NCI-H69 (cell line): Measurements from ENCODE around the gene SARNP.
A peak's percentile ranks its signal among the peaks of the same experiment; 100 is the strongest.

Source experiments
- DNase-seq: peaks from one replicate; lab custom pipeline; 2025; lab: John Stamatoyannopoulos, UW

Gene SARNP

DNA sequence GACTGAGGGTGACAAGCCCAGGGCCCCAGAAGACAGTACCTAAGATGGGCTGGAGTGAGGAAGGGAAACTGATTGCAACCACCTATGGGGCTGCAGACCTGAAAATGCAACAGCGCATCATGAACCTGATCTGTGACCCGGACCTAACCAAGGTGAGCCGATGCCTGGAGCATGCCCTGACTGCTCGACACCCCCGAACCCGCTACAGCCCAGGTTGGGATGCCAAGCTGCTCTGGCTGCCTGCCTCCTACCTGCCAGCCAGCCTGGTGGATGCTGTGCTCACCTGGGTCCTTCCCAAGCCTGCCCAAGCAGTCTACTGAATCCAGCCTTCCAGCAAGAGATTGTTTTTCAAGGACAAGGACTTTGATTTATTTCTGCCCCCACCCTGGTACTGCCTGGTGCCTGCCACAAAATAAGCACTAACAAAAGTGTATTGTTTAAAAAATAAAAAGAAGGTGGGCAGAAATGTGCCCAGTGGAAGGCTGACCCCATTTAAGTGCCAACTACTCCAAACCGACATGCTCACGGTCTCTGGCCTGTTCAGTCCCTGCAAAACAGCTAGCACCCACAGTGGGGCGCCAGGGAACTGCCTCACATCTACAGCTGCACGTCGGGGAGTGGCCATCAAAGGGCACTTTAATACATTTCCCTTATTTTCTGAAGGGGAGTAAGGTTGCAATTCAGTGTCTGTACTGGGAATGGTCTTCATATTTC, 93.1 kb downstream of the SARNP start:
- DNase-seq = peak; percentile 60

DNA sequence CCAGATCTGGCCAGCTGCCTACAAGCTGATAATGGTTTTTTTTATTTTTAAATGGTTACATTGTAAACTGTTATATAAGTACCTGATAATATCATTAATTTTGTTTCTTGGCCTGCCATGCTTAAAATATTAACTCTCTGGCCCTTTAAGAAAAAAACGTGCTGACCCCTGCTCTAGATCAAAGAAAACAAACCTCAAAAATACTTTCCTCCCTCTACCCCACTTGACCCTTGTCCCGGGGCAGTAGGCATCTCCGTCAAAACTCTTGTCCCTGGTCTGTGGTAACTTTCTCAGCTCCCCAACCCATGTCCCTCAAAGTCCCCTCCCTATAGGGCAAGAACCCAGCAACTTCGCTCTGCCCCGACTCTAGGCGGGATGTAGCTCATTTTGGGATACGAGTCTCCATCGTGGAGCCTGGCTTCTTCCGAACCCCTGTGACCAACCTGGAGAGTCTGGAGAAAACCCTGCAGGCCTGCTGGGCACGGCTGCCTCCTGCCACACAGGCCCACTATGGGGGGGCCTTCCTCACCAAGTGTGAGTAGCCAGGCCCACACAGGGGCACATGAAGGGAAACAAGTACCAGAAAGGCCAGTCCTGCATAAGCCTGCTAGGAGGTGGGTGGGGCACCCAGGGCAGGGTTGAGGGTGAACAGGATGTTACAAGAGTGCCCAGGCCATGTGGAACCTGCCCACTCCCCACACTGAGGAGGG, 93.9 kb downstream of the SARNP start:
- DNase-seq = no peak

DNA sequence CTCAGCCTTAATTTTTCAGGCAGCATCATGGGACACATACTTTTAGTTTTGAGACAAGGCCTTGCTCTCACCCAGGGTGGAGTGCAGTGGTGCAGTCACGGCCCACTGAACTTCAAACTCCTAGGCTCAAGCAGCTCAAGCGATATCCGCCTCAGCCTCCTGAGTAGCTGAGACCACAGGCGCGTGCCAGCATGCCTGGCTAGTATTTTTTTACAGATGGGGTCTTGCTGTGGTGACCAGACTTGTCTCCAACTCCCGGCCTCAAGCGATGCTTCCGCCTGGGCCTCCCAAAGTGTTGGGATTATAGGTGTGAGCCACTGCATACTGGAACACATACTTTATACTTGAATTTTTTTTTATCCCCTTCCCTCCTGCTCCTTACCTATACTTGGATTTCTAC, 94.6 kb downstream of the SARNP start:
- no peak for DNase-seq

DNA sequence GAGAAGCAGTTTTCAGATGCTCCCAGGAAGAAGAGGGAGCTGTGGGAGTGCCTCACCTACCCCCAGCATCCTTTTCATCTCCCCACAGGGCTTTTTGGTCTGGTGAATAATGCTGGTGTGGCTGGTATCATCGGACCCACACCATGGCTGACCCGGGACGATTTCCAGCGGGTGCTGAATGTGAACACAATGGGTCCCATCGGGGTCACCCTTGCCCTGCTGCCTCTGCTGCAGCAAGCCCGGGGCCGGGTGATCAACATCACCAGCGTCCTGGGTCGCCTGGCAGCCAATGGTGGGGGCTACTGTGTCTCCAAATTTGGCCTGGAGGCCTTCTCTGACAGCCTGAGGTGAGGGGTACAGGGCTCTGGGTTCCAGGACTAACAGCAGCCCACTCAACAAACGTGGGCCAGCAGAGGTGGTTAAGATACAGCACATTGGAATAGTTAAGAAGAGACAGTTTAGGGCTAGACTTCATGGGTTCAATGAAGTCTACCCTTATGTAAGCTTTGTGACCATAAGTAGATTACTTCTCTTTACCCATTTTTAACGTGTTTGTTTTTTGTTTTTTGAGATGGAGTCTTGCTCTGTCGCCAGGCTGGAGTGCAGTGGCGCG, 95.8 kb downstream of the SARNP start:
- no peak for DNase-seq

DNA sequence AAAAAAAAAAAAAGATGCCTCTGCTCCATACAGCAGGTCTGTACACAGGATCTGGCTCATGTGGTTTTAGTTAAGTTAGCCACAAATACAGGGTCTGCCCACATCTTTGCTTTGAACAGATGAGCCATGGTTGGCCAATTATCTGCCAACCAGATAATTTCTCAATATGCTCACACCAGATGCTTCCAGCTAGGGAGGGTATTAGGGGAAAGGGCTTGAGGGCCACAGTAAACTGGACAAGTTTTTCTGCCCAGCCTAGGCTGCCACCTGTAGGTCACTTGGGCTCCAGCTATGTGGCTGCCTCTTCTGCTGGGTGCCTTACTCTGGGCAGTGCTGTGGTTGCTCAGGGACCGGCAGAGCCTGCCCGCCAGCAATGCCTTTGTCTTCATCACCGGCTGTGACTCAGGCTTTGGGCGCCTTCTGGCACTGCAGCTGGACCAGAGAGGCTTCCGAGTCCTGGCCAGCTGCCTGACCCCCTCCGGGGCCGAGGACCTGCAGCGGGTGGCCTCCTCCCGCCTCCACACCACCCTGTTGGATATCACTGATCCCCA, 96.6 kb downstream of the SARNP start:
- peak; percentile 80 for DNase-seq

DNA sequence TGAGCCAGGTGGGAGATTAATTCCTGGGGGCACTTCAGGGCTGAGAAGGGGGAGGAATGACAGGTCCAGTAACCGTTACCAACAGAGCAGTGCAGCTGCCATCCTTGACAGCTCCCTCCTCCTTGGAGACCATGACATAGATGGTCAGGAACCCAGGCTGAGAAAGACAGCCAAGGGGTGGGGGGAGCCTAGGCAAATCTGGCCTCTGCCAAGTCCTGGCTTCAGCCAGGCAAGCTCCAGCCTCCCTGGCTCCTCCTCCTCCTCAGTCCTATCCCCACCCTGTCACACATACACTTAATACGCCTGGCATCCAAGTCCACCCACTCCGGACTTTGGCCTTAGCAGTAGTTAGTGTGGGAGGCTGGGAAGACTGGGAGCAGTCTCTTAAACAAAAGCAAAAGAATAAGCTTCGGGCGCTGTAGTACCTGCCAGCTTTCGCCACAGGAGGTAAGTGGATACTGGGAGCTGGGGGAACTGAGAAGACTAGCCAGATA, 97.4 kb downstream of the SARNP start, which contains the start of gene RDH5:
TSS of gene RDH5 (plus strand) at position 323 of the 494 bp plus-strand sequence. CDS start 792 bp downstream, outside the sequence.
- DNase-seq = no peak

DNA sequence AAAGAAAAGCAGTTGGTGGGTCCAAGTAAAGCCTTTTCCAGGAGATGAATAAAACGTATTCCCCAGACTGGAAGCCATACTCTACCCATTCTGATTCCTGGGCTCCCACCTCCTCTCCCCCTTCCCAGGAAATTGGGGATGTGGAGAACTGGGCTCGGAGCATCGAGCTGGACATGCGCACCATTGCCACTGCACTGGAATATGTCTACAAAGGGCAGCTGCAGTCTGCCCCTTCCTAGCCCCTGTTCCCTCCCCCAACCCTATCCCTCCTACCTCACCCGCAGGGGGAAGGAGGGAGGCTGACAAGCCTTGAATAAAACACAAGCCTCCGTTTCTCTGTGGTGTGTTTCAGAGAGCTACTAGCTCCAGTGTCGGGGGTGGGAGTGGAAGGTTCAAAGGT, 98.2 kb downstream of the SARNP start:
- no peak for DNase-seq

DNA sequence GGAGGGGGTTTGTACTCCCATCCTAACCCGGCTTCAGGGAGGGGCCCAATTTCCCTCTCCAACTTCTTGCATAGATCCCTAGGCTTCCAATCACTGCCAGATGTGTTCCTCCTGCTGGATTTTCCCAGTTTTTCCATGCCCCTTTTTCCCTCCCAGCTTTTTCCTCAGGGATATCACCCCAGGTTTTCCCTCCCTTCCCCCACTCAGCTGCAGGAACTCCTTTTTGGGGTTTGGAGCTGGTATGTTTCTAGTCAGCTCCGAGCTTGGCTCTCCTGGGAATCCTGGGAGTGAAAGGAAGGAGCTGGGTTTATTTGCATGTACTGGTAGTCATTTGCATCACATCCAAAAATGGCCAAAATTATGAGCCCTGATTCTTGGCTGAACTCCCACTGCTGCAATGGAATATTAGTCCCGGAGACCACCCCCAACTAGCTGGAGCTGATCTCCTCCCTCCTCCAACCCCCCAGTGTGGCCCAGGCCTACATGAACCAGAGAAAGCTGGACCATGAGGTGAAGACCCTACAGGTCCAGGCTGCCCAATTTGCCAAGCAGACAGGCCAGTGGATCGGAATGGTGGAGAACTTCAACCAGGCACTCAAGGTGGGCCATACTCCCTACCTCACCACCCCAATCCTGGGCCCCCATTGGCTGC, 98.8 kb downstream of the SARNP start:
- no peak for DNase-seq

DNA sequence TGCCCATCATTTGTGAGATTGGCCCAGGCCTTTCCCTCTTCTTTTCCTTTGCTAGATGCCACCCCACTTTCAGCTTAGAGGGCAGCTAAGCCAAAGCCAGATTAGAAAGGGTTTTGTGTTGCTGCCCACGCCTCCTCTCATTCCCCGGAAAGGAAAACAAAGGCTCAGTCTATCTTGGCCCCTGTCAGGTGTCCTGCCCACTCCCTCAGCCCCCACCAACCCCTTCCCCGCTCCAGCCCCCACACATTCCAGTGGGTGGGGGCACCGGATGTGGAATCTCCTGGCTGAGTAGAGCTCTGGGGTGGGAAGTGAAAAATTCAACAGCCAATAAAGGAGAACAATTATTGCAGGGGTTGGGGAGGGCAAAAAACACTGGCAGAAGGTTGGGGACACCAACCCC, 99.5 kb downstream of the SARNP start:
- no peak for DNase-seq

DNA sequence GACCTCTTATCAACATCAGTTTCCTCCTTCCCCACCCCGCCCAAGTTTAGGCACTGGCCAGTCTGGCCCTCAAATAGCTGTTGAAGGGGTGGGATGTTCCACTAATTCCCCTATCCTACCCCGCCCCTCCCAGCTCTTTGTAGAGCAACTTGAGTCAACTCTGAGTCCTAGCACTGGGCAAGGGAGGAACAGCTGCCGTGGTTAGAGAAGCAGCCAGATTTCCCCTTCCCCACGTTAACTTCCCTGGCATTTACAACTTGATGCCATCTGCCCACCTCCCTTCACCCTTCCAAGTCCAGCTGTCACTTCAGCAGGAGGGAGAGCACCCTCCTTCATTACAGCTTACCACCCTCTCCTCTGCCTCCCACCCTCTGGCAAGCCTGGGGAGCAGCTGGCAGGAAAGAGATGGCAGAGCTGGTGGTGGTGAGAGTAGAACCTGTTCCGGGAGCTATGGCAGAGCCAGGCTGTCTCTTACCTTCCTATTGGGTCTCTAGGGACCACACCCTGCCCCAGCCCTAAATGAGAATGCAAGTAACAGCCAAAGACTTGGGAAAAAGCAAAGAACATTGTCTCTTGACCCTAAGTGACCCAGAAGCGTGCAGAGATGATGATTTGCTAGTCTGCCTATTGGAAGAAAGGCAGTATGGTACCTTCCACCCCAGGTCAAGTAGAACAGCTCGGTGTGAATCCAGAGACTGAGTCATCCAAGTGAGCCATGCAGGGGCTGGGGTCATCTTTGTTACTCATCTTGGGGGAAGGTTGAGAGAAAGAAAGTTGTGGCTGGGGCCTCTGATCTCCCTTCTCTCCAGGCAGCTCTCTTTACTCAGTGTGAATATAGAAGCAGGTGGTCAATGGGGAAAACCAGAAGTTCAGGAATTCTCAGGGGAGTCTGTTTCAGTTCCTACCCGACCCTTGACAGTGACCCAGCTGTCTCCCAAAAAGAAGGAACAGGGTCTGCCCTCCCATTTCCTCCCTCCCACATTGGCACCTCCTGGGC, 100.2 kb downstream of the SARNP start:
- peak; percentile 82 for DNase-seq

DNA sequence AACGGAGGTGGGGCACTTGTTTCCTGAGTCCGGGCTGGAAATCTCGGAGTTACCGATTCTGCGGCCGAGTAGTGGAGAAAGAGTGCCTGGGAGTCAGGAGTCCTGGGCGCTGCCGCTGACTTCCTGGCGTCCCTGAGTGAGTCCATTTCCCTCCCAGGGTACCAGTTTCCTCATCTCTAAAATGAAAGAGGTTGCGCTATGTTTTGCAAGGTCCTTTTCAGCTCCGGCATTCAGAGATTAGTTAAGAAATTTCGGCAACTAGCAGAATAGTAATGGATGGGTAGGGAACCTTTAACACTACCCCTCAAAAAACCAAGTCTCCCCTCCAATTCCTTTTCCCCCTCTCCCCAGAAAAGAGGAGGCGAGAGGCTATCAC, 101.0 kb downstream of the SARNP start:
- DNase-seq = no peak

DNA sequence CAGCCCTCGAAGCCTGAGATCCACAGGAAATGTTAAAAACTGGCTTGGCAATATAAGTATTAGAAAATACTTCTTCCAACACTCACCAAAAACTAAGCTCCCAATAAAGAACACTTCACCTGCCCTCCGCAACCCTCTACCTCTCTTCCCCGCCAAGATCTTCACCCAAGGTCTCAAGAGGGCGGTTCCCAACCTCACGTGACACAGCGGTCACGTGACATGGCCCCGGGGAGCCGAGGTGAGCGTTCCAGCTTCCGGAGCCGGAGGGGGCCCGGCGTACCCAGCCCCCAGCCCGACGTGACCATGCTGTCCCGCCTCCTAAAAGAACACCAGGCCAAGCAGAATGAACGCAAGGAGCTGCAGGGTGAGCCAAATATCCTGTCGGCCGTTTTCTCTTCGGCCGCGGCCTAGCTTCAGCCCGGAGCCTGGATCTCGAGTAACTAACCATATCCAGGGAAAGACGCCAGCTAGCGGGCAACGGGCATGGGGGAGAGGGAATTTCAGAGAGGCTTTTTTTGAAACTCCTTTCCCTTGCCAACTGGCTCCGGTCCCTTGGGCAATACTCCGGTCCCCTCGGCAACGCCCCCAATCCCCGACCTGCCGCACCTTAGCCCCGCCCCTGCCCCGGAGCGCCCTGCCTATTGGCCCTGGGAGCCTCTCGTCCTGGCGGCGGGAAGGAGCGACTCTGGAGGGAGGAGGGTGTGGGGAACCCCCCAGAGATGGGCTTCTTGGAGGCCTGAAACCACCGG, 101.5 kb downstream of the SARNP start, which contains the start of gene BLOC1S1:
TSS of gene BLOC1S1 (plus strand) at position 214 of the 749 bp plus-strand sequence. CDS start at position 220, 6 bp downstream.
- peak; percentile 99 for DNase-seq

DNA sequence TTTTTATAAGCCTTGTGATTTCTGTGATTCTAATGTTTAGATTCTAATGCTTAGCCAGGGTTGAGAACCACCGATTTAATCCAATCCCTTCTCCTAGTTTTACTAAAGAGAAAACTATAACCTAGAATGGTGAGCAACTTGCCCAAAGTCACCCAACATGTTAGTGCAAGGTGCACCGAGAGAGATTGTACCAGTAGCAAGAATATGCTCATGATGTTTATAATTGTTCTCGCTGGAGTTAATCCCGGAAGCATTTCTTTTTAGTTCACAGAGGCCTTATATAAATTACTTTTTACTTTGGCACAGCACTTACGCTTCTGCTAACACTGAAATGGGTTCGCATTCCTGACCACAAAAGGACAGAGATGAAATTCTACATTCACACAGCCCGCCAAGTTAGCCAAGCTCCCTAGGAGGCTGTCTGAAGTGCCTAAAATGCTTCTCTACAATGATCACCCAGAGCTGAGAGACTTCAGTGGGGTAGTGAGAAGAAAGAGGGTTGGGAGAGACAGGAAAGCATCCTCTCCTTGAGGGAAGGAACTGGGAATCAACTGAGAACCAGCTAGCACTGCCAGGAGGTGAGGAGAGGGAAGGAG, 102.3 kb downstream of the SARNP start:
- peak; percentile 48 for DNase-seq

DNA sequence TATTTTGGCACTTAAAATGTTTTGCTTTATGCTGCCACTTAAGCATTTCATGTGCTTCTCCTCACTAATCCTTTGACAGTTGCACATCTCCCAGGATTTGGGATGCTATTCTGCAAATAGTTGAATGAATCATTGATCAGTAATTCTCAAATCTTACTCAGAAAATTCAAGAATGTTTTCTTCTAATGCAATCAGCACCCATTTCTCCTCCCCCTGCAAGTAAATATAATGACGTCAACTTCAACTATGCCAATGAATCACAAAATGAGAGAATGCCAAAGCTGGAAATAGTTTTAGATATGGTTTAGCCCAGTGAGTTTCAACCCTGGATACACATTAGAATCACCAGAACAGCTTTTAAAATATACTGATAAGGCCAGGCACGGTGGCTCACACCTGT, 103.8 kb downstream of the SARNP start:
- no peak for DNase-seq

DNA sequence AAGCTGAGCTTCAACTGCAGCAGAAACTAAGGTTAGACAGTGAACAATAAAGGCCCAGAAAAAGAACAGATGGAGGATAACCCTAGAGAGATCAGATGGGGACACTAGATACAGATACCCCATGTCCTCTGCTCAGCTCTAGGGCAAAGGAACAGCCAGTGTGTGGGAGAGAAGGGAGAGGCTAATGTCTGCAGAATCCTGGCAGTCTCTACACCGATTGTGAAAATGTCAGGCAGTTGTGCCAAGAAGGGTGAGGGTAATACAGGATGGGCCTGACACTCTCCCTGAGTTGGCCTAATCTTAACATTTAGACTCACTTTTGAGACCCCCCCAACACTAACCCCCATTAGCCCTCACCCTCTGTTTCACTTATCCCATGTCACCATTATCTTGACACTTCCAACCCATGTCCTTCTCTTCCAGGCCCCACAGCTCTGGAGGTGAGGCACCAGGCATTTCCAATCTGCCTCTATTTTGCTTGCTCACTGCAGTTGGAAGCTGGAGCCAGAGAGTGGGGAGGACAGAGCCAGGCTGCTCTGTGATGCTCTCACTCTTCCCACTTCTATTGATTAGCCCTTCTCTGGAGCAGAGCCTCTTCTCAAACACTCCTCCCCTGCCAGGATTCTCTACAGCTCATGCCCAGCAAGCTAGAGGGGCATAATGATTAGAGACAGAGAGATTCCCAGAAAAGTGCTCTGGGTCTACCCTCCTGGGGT, 104.7 kb downstream of the SARNP start:
- DNase-seq = no peak

DNA sequence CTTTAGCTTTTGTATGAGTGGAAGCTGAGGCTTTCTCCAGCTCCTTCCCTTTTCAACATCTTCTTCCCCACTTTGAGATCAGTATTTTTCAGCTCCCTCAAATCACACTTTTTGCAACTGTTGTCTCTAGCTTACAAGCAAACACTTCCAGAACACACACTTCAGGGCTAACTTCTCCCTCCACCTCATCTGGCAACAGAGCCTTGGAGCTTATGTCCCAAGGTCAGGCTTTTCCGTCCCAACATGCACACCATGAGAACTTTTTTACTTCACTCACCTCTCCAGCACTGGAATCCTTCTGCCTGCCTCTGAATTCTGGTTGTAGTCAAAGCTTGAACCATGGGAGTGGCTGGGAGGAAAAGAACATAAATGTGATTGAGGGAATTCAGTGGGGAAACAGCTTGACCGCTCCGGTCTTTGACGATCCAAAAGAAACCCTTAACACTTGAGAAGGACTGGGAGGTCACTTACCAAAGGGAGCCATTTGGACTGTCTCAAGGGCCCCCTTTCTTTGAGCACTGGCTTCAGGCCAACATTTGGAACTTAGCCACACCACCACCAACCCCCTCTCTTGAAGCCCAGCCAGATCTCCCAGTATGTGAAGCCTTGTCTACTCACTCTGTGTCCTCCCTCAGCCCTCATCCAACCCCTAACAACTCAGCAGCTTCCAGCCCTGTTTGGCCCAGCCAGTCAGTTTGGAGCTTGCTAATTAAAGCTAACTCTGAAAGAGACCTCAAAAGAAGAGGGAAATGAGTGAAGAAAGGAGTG, 105.6 kb downstream of the SARNP start:
- no peak for DNase-seq

DNA sequence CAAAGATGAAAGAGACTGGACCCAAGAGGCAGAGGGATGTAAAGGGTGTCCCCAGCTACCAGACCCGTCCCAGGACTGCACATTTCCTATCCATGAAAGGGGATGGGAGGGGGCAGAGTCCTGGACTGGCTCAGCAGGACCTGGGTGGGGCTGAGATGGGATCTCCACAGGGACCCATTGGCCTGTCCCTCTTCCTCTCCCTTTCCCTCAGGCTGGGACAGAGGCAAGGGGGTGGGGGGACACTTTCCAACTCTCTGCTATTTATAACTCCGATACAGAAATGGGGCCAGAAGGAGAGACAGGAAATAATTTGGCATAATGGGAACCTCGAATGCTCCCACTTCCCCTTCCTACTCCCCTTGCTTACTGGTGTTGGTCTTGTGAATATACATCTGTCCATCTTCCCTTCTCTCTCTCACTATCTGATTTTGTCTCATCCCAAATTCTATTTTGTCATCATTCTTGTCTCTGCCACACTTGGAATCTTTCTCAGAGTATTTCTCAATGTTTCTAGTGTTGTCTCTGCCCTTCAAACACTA, 108.8 kb downstream of the SARNP start:
- DNase-seq = no peak
